ENCODE data around the gene NFATC2IP. TPM values are rescaled to one million over a fixed set of nuclear protein-coding genes. Genes with fewer than 3 reads are reported as not detected.
A peak's percentile ranks its signal among the peaks of the same experiment; 100 is the strongest.
"Not testable (repeated sequence)": the region's sequence is repeated elsewhere in the genome, so short reads cannot be mapped to it uniquely, and the experiment has no call there.

NFATC2IP gene
- polyA plus RNA-seq, 2 donors = 19.1 to 28.3 TPM

GRCh38 chr16:28977703-28978662 is 27.2 kb downstream of the NFATC2IP start:
- Histone ChIP-seq H3K36me3 (ENCODE audit: control insufficient read depth in 2 of 2, insufficient read depth in 2 of 2, low read length in 1 of 2) (peaks cover 3 to 24% of the 10 kb centered on the region in 2 donors), H3K27me3 (ENCODE audit: control insufficient read depth in 1 of 2, insufficient read depth in 2 of 2, low read length in 2 of 2) (no peaks in the 10 kb centered on the region), H3K9me3 (ENCODE audit: control insufficient read depth in 2 of 2, insufficient read depth in 1 of 2, low read depth in 1 of 2, low read length in 1 of 2) (no peaks in the 10 kb centered on the region), H3K27ac (ENCODE audit: low read depth in 2 of 2, low read length in 1 of 2) (no peak overlapping the region), H3K4me1 (ENCODE audit: control insufficient read depth in 2 of 2, insufficient read depth in 2 of 2, low read length in 1 of 2) (peaks cover 0 to 4% of the 10 kb centered on the region in 2 donors), H3K4me3 (ENCODE audit: low read depth in 1 of 2, low read length in 2 of 2) (no peak overlapping the region)
- WGBS, 2 donors = 75 to 78% methylated on average over 11 of the region's 11 CpGs

- peaks cover 3 to 34% of the 10 kb centered on the region in 2 donors for H3K36me3 ChIP-seq (ENCODE audit: control insufficient read depth in 2 of 2, insufficient read depth in 2 of 2, low read length in 1 of 2)
- H3K9me3 ChIP-seq (ENCODE audit: control insufficient read depth in 2 of 2, insufficient read depth in 1 of 2, low read depth in 1 of 2, low read length in 1 of 2); H3K27me3 ChIP-seq (ENCODE audit: control insufficient read depth in 1 of 2, insufficient read depth in 2 of 2, low read length in 2 of 2); H3K4me3 ChIP-seq (ENCODE audit: low read depth in 1 of 2, low read length in 2 of 2); H3K27ac ChIP-seq (ENCODE audit: low read depth in 2 of 2, low read length in 1 of 2); H3K4me1 ChIP-seq (ENCODE audit: control insufficient read depth in 2 of 2, insufficient read depth in 2 of 2, low read length in 1 of 2): not testable (repeated sequence)
- WGBS, 2 donors = 87% methylated on average over 7 of the region's 7 CpGs
Observed at GRCh38 chr16:28980330-28980729, 29.6 kb downstream of the NFATC2IP start.

- H3K4me1 ChIP-seq (ENCODE audit: control insufficient read depth in 2 of 2, insufficient read depth in 2 of 2, low read length in 1 of 2) = peaks cover 0 to 2% of the 10 kb centered on the region in 2 donors
- no peak overlapping the region for H3K4me3 ChIP-seq (ENCODE audit: low read depth in 1 of 2, low read length in 2 of 2)
- 94 to 95% methylated on average over 7 of the region's 7 CpGs for WGBS, 2 donors
- peaks cover 3 to 37% of the 10 kb centered on the region in 2 donors for H3K36me3 ChIP-seq (ENCODE audit: control insufficient read depth in 2 of 2, insufficient read depth in 2 of 2, low read length in 1 of 2)
- no peaks in the 10 kb centered on the region for H3K9me3 ChIP-seq (ENCODE audit: control insufficient read depth in 2 of 2, insufficient read depth in 1 of 2, low read depth in 1 of 2, low read length in 1 of 2)
- H3K27me3 ChIP-seq (ENCODE audit: control insufficient read depth in 1 of 2, insufficient read depth in 2 of 2, low read length in 2 of 2) = no peaks in the 10 kb centered on the region
- no peak overlapping the region for H3K27ac ChIP-seq (ENCODE audit: low read depth in 2 of 2, low read length in 1 of 2)
Observed at GRCh38 chr16:28980929-28981328, 30.2 kb downstream of the NFATC2IP start.

- H3K27me3 ChIP-seq (ENCODE audit: control insufficient read depth in 1 of 2, insufficient read depth in 2 of 2, low read length in 2 of 2) = no peaks in the 10 kb centered on the region
- 79 to 85% methylated on average over 12 of the region's 12 CpGs for WGBS, 2 donors
- H3K27ac ChIP-seq (ENCODE audit: low read depth in 2 of 2, low read length in 1 of 2) = no peak overlapping the region
- H3K4me3 ChIP-seq (ENCODE audit: low read depth in 1 of 2, low read length in 2 of 2) = no peak overlapping the region
- H3K4me1 ChIP-seq (ENCODE audit: control insufficient read depth in 2 of 2, insufficient read depth in 2 of 2, low read length in 1 of 2) = peaks cover 0 to 2% of the 10 kb centered on the region in 2 donors
- H3K9me3 ChIP-seq (ENCODE audit: control insufficient read depth in 2 of 2, insufficient read depth in 1 of 2, low read depth in 1 of 2, low read length in 1 of 2) = peaks cover 2 to 4% of the 10 kb centered on the region in 2 donors
- peaks cover 3 to 37% of the 10 kb centered on the region in 2 donors for H3K36me3 ChIP-seq (ENCODE audit: control insufficient read depth in 2 of 2, insufficient read depth in 2 of 2, low read length in 1 of 2)
Observed at GRCh38 chr16:28981517-28981916, 30.8 kb downstream of the NFATC2IP start.

- no peaks in the 10 kb centered on the region for H3K27me3 ChIP-seq (ENCODE audit: control insufficient read depth in 1 of 2, insufficient read depth in 2 of 2, low read length in 2 of 2)
- WGBS, 2 donors = 93 to 95% methylated on average over 10 of the region's 10 CpGs
- H3K27ac ChIP-seq (ENCODE audit: low read depth in 2 of 2, low read length in 1 of 2) = no peak overlapping the region
- peaks cover 0 to 2% of the 10 kb centered on the region in 2 donors for H3K4me1 ChIP-seq (ENCODE audit: control insufficient read depth in 2 of 2, insufficient read depth in 2 of 2, low read length in 1 of 2)
- H3K9me3 ChIP-seq (ENCODE audit: control insufficient read depth in 2 of 2, insufficient read depth in 1 of 2, low read depth in 1 of 2, low read length in 1 of 2) = peaks cover 3 to 7% of the 10 kb centered on the region in 2 donors
- no peak overlapping the region for H3K4me3 ChIP-seq (ENCODE audit: low read depth in 1 of 2, low read length in 2 of 2)
- peaks cover 3 to 37% of the 10 kb centered on the region in 2 donors for H3K36me3 ChIP-seq (ENCODE audit: control insufficient read depth in 2 of 2, insufficient read depth in 2 of 2, low read length in 1 of 2)
Observed at GRCh38 chr16:28982418-28982817, 31.7 kb downstream of the NFATC2IP start.

- H3K27me3 ChIP-seq (ENCODE audit: control insufficient read depth in 1 of 2, insufficient read depth in 2 of 2, low read length in 2 of 2) = no peaks in the 10 kb centered on the region
- peaks cover 0 to 2% of the 10 kb centered on the region in 2 donors for H3K4me1 ChIP-seq (ENCODE audit: control insufficient read depth in 2 of 2, insufficient read depth in 2 of 2, low read length in 1 of 2)
- H3K27ac ChIP-seq (ENCODE audit: low read depth in 2 of 2, low read length in 1 of 2) = no peak overlapping the region
- 90 to 92% methylated on average over 11 of the region's 11 CpGs for WGBS, 2 donors
- H3K4me3 ChIP-seq (ENCODE audit: low read depth in 1 of 2, low read length in 2 of 2) = no peak overlapping the region
- peaks cover 3 to 7% of the 10 kb centered on the region in 2 donors for H3K9me3 ChIP-seq (ENCODE audit: control insufficient read depth in 2 of 2, insufficient read depth in 1 of 2, low read depth in 1 of 2, low read length in 1 of 2)
- peaks cover 3 to 35% of the 10 kb centered on the region in 2 donors for H3K36me3 ChIP-seq (ENCODE audit: control insufficient read depth in 2 of 2, insufficient read depth in 2 of 2, low read length in 1 of 2)
Observed at GRCh38 chr16:28982949-28983348, 32.2 kb downstream of the NFATC2IP start.

GRCh38 chr16:28983644-28984043 is 32.9 kb downstream of the NFATC2IP start:
- Histone ChIP-seq H3K36me3 (ENCODE audit: control insufficient read depth in 2 of 2, insufficient read depth in 2 of 2, low read length in 1 of 2) (peaks cover 3 to 29% of the 10 kb centered on the region in 2 donors), H3K9me3 (ENCODE audit: control insufficient read depth in 2 of 2, insufficient read depth in 1 of 2, low read depth in 1 of 2, low read length in 1 of 2) (peaks cover 3 to 7% of the 10 kb centered on the region in 2 donors), H3K27ac (ENCODE audit: low read depth in 2 of 2, low read length in 1 of 2) (no peak overlapping the region), H3K4me1 (ENCODE audit: control insufficient read depth in 2 of 2, insufficient read depth in 2 of 2, low read length in 1 of 2) (peaks cover 0 to 2% of the 10 kb centered on the region in 2 donors), H3K27me3 (ENCODE audit: control insufficient read depth in 1 of 2, insufficient read depth in 2 of 2, low read length in 2 of 2) (no peaks in the 10 kb centered on the region), H3K4me3 (ENCODE audit: low read depth in 1 of 2, low read length in 2 of 2) (no peak overlapping the region)
- 93 to 96% methylated on average over 17 to 18 of the region's 18 CpGs for WGBS, 2 donors

GRCh38 chr16:28984091-28984490 is 33.4 kb downstream of the NFATC2IP start:
- Histone ChIP-seq H3K4me3 (ENCODE audit: low read depth in 1 of 2, low read length in 2 of 2) (no peak overlapping the region), H3K9me3 (ENCODE audit: control insufficient read depth in 2 of 2, insufficient read depth in 1 of 2, low read depth in 1 of 2, low read length in 1 of 2) (peaks cover 3 to 7% of the 10 kb centered on the region in 2 donors), H3K4me1 (ENCODE audit: control insufficient read depth in 2 of 2, insufficient read depth in 2 of 2, low read length in 1 of 2) (peaks cover 0 to 2% of the 10 kb centered on the region in 2 donors), H3K27me3 (ENCODE audit: control insufficient read depth in 1 of 2, insufficient read depth in 2 of 2, low read length in 2 of 2) (no peaks in the 10 kb centered on the region), H3K27ac (ENCODE audit: low read depth in 2 of 2, low read length in 1 of 2) (no peak overlapping the region), H3K36me3 (ENCODE audit: control insufficient read depth in 2 of 2, insufficient read depth in 2 of 2, low read length in 1 of 2) (peaks cover 3 to 32% of the 10 kb centered on the region in 2 donors)
- 75 to 76% methylated on average over 12 of the region's 12 CpGs for WGBS, 2 donors

GRCh38 chr16:28984619-28985135 is 33.9 kb downstream of the NFATC2IP start, which contains the start of gene LAT:
Gene LAT, plus strand, starts transcription at chr16:28985052. Its CDS starts 366 bp downstream, at chr16:28985418.
- WGBS, 2 donors = 51 to 62% methylated on average over 19 to 24 of the region's 24 CpGs
- Histone ChIP-seq H3K9me3 (ENCODE audit: control insufficient read depth in 2 of 2, insufficient read depth in 1 of 2, low read depth in 1 of 2, low read length in 1 of 2) (peaks cover 3 to 7% of the 10 kb centered on the region in 2 donors), H3K27me3 (ENCODE audit: control insufficient read depth in 1 of 2, insufficient read depth in 2 of 2, low read length in 2 of 2) (no peaks in the 10 kb centered on the region), H3K4me3 (ENCODE audit: low read depth in 1 of 2, low read length in 2 of 2) (peak within 1 kb of the TSS; percentile 12 to 48), H3K4me1 (ENCODE audit: control insufficient read depth in 2 of 2, insufficient read depth in 2 of 2, low read length in 1 of 2) (peaks cover 0 to 4% of the 10 kb centered on the region in 2 donors), H3K36me3 (ENCODE audit: control insufficient read depth in 2 of 2, insufficient read depth in 2 of 2, low read length in 1 of 2) (peaks cover 3 to 37% of the 10 kb centered on the region in 2 donors), H3K27ac (ENCODE audit: low read depth in 2 of 2, low read length in 1 of 2) (peak within 1 kb of the TSS in 1 of 2 donors; percentile 55)
